Measurements from ENCODE around the gene MYBPC3.
"Not testable (repeated sequence)": the region's sequence is repeated elsewhere in the genome, so short reads cannot be mapped to it uniquely, and the experiment has no call there.

The MYBPC3 gene

GRCh38 chr11:47317064-47317828, 35.3 kb downstream of the MYBPC3 start:
- no peak for DNase-seq (ENCODE audit: low spot score)

- not testable (repeated sequence) for DNase-seq (ENCODE audit: low spot score)
Measured at GRCh38 chr11:47316501-47316900, 36.0 kb downstream of the MYBPC3 start.

- no peak for DNase-seq (ENCODE audit: low spot score)
Measured at GRCh38 chr11:47314992-47315391, 37.5 kb downstream of the MYBPC3 start.

GRCh38 chr11:47308050-47308823, 44.3 kb downstream of the MYBPC3 start:
- no peak for DNase-seq (ENCODE audit: low spot score)

- DNase-seq (ENCODE audit: low spot score): no peak
Measured at GRCh38 chr11:47306484-47306844, 46.0 kb downstream of the MYBPC3 start.

- DNase-seq (ENCODE audit: low spot score): no peak
Measured at GRCh38 chr11:47305734-47306483, 46.6 kb downstream of the MYBPC3 start.

- DNase-seq (ENCODE audit: low spot score): no peak
Measured at GRCh38 chr11:47302853-47303252, 49.6 kb downstream of the MYBPC3 start.

- no peak for DNase-seq (ENCODE audit: low spot score)
Measured at GRCh38 chr11:47299078-47299477, 53.4 kb downstream of the MYBPC3 start.

- no peak for DNase-seq (ENCODE audit: low spot score)
Measured at GRCh38 chr11:47296045-47296444, 56.5 kb downstream of the MYBPC3 start.

- no peak for DNase-seq (ENCODE audit: low spot score)
Measured at GRCh38 chr11:47295385-47295784, 57.1 kb downstream of the MYBPC3 start.

GRCh38 chr11:47289856-47290255, 62.6 kb downstream of the MYBPC3 start:
- DNase-seq (ENCODE audit: low spot score): no peak

- DNase-seq (ENCODE audit: low spot score): no peak
Measured at GRCh38 chr11:47288066-47288465, 64.4 kb downstream of the MYBPC3 start.

- DNase-seq (ENCODE audit: low spot score): no peak
Measured at GRCh38 chr11:47285969-47286770, 66.3 kb downstream of the MYBPC3 start.

- DNase-seq (ENCODE audit: low spot score): no peak
Measured at GRCh38 chr11:47284151-47284550, 68.4 kb downstream of the MYBPC3 start.

GRCh38 chr11:47282462-47282861, 70.0 kb downstream of the MYBPC3 start:
- no peak for DNase-seq (ENCODE audit: low spot score)
